Colonic mucosa (tissue), 4 donors: ENCODE data around the gene CTF1. TPM values are rescaled to one million over a fixed set of nuclear protein-coding genes. Genes with fewer than 3 reads are reported as not detected.

Source experiments
- DNase-seq: peaks from one replicate; pipeline ENCODE4 v3.0.0-alpha.2; 2020
- H3K27ac ChIP-seq: fragments of 200-600 bp; one replicate; pipeline ENCODE4 v1.8.0; 2021
- H3K27me3 ChIP-seq: fragments of 200-600 bp; one replicate; pipeline ENCODE4 v1.8.0; 2021
- H3K36me3 ChIP-seq: fragments of 200-600 bp; one replicate; pipeline ENCODE4 v1.8.0; 2021
- H3K4me1 ChIP-seq: fragments of 200-600 bp; one replicate; pipeline ENCODE4 v1.8.0; 2021; ENCODE audit warnings: mild to moderate bottlenecking
- H3K4me3 ChIP-seq: fragments of 200-600 bp; one replicate; pipeline ENCODE4 v1.8.0; 2021
- H3K9ac ChIP-seq, 2 donors: one replicate each; pipeline ENCODE4 v1.7.0; 2013; ENCODE audit warnings: control low read depth in 2 of 2, low read depth in 2 of 2, low read length in 2 of 2
- H3K9me3 ChIP-seq: fragments of 200-600 bp; one replicate; pipeline ENCODE4 v1.8.0; 2021
- CTCF ChIP-seq: fragments of 200-600 bp; IDR thresholded peaks from one replicate; pipeline ENCODE4 v1.8.0; 2022; ENCODE audit warnings: antibody characterized with exemption, mild to moderate bottlenecking
- intact Hi-C: fragments of 100-400 bp; cut with DNase I; formaldehyde crosslinking; loops from one replicate; pipeline ENCODE4 v1.14.1; 2022
- total RNA-seq, 2 donors: library from RNA; stranded (reverse); fragmentation: NEBNext Ultra II Directional in 1 of 2; extraction: Animal tissue kit (Norgen Biotek cat#: 25700) in 1 of 2; gene quantifications; one replicate each; pipeline ENCODE4 v1.2.1, GENCODE V29; 2021
- donor health status: healthy.
- donor health status: DM: no; HTN: no; CAD: no.
- donor health status: DM: no; HTN: no; CAD: no.

CTF1 gene
- total RNA-seq, 2 donors from 2014 or later: 0.72 to 1.6 TPM

DNA sequence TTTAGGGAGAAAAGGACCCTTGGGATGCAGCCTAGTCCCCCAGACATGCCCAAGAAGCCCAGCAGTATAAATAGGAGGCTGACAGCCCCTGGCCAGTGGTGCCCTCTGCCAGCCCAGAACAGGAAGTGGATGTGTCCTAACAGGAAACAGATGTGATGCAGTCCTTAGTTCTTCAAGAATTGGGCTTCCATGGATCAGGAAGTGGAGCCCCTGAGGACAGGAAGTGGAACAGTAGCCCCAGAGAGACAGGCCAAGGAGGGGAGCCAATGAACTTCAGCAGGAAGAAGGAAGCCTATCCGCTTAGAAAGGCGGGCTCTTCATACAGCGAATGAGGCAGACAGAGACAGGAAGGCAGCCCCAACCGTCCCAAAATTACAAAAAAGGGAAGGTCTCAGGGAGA, 7.2 kb downstream of the CTF1 start:
- TF ChIP-seq CTCF: no peak
- Histone ChIP-seq H3K36me3 (no peaks in the 10 kb centered on the region), H3K9ac (no peak overlapping the region), H3K27ac (peak overlapping the region; percentile 16), H3K4me3 (no peak overlapping the region), H3K4me1 (no peaks in the 10 kb centered on the region), H3K27me3 (no peaks in the 10 kb centered on the region), H3K9me3 (no peaks in the 10 kb centered on the region)
- intact Hi-C loops: loop anchor here (5.0 to 10.0 kb wide), 2 partner anchors 56 to 199 kb away; no protein-coding TSS in a partner anchor
- DNase-seq: no peak

GRCh38 chr16:30904114-30904780, 7.8 kb downstream of the CTF1 start:
- no peak for DNase-seq
- H3K4me1 ChIP-seq: no peaks in the 10 kb centered on the region
- H3K27ac ChIP-seq: peak overlapping the region; percentile 16
- no peaks in the 10 kb centered on the region for H3K9me3 ChIP-seq
- H3K9ac ChIP-seq: no peak overlapping the region
- no peak overlapping the region for H3K4me3 ChIP-seq
- TF ChIP-seq CTCF: no peak
- H3K27me3 ChIP-seq: no peaks in the 10 kb centered on the region
- H3K36me3 ChIP-seq: no peaks in the 10 kb centered on the region
- intact Hi-C loops: loop anchor here (5.0 to 10.0 kb wide), 2 partner anchors 57 to 199 kb away; no protein-coding TSS in a partner anchor

DNA sequence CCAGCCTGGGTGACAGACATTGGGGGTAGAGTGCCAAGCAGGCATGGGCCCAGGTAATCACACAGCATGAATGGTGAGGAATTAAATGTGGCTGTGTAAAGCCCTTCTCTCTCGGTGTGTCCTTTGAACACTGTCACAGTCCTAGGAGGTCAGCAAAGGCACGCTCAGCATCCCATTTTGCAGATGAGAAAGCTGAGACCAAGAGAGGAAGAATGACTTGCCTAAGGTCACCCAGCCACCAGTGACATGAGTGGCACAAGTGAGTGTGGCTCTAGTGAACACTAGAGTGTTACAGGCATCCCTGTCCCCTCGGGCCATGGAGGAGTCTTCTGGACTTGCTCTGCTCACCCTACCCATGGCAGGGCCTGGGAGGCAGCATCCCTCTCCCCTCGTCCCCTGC, 10.7 kb downstream of the CTF1 start:
- Histone ChIP-seq H3K4me1 (no peaks in the 10 kb centered on the region), H3K36me3 (no peaks in the 10 kb centered on the region), H3K27ac (no peak overlapping the region), H3K9me3 (no peaks in the 10 kb centered on the region), H3K4me3 (no peak overlapping the region), H3K27me3 (no peaks in the 10 kb centered on the region), H3K9ac (no peak overlapping the region)
- intact Hi-C loops: loop anchor here (10.0 kb wide), 1 partner anchor 202 kb away; no protein-coding TSS in a partner anchor
- TF ChIP-seq CTCF: no peak
- DNase-seq: no peak

DNA sequence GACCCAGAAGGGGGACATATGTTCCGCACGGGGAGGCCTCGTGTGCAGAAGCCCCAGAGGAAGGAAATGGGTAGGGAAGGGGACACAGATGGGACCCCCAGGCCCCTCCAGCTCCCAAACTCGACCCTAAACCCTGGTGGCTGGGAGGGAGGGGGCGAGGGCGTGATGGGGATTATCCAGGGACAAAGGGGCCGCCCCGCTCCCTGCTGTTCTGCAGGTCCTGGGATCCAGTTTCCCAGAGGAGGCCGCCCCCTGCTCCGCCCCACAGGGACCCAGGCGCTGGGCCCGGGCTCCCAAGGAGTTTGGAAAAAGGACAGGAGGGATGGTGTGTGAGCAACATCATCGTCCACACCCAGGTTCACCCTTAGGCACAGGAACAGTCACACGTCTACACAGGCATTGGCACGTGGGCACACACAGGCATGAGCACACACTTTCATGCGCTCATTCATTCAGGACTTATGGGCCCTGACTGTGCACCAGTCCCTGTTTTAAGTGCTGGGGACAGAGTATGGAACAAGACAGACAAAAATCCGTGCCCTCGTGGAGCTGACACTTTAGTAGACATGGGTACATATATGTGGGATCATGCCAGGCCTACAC, 14.1 kb downstream of the CTF1 start:
- no peak for TF ChIP-seq CTCF
- H3K9ac ChIP-seq: no peak overlapping the region
- no peaks in the 10 kb centered on the region for H3K36me3 ChIP-seq
- DNase-seq: no peak
- no peak overlapping the region for H3K27ac ChIP-seq
- H3K27me3 ChIP-seq: no peaks in the 10 kb centered on the region
- intact Hi-C loops: no loop called here
- H3K4me3 ChIP-seq: no peak overlapping the region
- H3K4me1 ChIP-seq: no peaks in the 10 kb centered on the region
- H3K9me3 ChIP-seq: no peaks in the 10 kb centered on the region

GRCh38 chr16:30912794-30913412, 16.5 kb downstream of the CTF1 start:
- DNase-seq: no peak
- Histone ChIP-seq H3K9me3 (no peaks in the 10 kb centered on the region), H3K36me3 (no peaks in the 10 kb centered on the region), H3K4me3 (no peak overlapping the region), H3K27me3 (no peaks in the 10 kb centered on the region), H3K9ac (no peak overlapping the region), H3K4me1 (no peaks in the 10 kb centered on the region), H3K27ac (no peak overlapping the region)
- no peak for TF ChIP-seq CTCF
- intact Hi-C loops: no loop called here
